Muscle of leg (tissue), 11 donors: ENCODE results near the gene MXD4. TPM values are rescaled to one million over a fixed set of nuclear protein-coding genes. Genes with fewer than 3 reads are reported as not detected.

Source experiments
- DNase-seq: peaks from one replicate; pipeline ENCODE4 v3.0.0; 2013
- H3K27ac ChIP-seq: one replicate; pipeline ENCODE4 v1.5.1; 2013; ENCODE audit warnings: mild to moderate bottlenecking, low read length, control low read depth
- H3K27me3 ChIP-seq: one replicate; pipeline ENCODE4 v1.6.1; 2013; ENCODE audit warnings: low read length; ENCODE audit not compliant: control insufficient read depth, insufficient read depth
- H3K36me3 ChIP-seq: one replicate; pipeline ENCODE4 v1.6.1; 2013; ENCODE audit warnings: low read length; ENCODE audit not compliant: control insufficient read depth, insufficient read depth
- H3K4me1 ChIP-seq: one replicate; pipeline ENCODE4 v1.6.1; 2013; ENCODE audit warnings: low read length; ENCODE audit not compliant: control insufficient read depth, insufficient read depth
- H3K4me3 ChIP-seq: one replicate; pipeline ENCODE4 v1.5.1; 2013; ENCODE audit warnings: low read length, control low read depth
- H3K9me3 ChIP-seq: replicated peaks from 2 replicates; pipeline ENCODE4 v1.6.1; 2013; ENCODE audit warnings: low read depth, low read length; ENCODE audit not compliant: control insufficient read depth
- WGBS: methylation state at CpG from one replicate; pipeline ENCODE4 v1.1.5; 2013; ENCODE audit warnings: missing lambda C conversion rate; ENCODE audit not compliant: insufficient coverage; 5-methylcytosine and 5-hydroxymethylcytosine counted together
- polyA plus RNA-seq, 8 donors: library from polyadenylated mRNA; unstranded; fragments of 120-200 nt; gene quantifications; one replicate each; pipeline versions ENCODE4 v1.2.1 to v1.2.3, GENCODE V29; 2013; ENCODE audit warnings: inconsistent platforms in 1 of 8, low replicate concordance in 1 of 8; ENCODE audit not compliant: insufficient read length in 8 of 8, insufficient read depth in 1 of 8
- total RNA-seq: library from RNA; stranded (reverse); fragments of 120-200 nt; gene quantifications from one replicate; pipeline ENCODE4 v1.2.4, GENCODE V29; 2013

MXD4 gene
- total and polyA plus RNA-seq, 9 donors: 31.5 to 65.7 (median 59.1) TPM

DNA sequence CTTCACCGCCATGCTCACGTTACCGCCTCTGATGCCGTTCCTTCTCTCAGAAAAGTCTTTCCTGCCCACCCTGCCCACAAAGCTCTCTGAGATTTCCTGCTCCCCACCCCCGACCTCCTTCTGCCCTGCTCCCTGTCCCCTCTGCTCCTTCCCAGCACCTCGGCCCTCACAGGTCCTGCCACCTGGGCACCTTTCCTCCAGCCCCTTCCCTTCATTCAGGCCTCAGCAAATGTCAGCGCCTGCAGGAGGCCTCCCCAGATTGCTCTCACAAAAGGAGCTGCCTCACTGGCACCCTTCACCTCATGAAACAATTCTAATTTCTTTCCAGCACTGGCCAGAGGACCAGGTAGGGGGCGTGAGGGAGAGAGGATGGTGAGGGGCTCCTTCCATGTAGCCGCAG, 33.6 kb upstream of the MXD4 start:
- no peaks in the 10 kb centered on the region for H3K9me3 ChIP-seq
- DNase-seq: no peak
- H3K27me3 ChIP-seq: no peaks in the 10 kb centered on the region
- WGBS: 78% methylated on average over 8 of the region's 9 CpGs
- no peaks in the 10 kb centered on the region for H3K36me3 ChIP-seq
- H3K4me3 ChIP-seq: no peak overlapping the region
- peaks cover 31% of the 10 kb centered on the region for H3K4me1 ChIP-seq
- no peak overlapping the region for H3K27ac ChIP-seq

DNA sequence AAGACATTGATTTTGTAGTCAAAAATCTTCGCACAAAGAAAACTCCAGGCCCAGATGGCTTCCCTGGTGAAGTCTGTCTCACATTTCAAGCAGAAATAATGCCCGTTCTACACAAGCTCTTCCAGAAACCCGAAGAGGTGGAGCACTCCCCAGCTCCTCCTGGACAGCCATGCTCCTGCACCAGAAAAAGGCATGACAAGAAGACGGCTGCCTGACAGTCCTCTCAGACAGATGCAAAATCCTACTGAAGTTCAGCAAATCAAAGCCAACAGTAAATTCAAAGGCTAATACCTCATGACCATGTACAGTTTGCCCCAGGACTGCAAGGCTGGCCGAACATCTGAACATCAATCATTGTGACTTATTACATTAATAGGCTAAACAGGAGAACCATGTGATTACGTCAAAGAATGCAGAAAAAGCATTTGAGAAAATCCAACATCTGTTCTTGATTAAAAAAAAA, 30.8 kb upstream of the MXD4 start:
- 36% methylated on average over 3 of the region's 6 CpGs for WGBS
- H3K4me1 ChIP-seq: peaks cover 33% of the 10 kb centered on the region
- no peaks in the 10 kb centered on the region for H3K36me3 ChIP-seq
- no peaks in the 10 kb centered on the region for H3K9me3 ChIP-seq
- H3K27me3 ChIP-seq: no peaks in the 10 kb centered on the region
- peak overlapping the region; percentile 31 for H3K27ac ChIP-seq
- no peak overlapping the region for H3K4me3 ChIP-seq
- peak; percentile 42 for DNase-seq

DNA sequence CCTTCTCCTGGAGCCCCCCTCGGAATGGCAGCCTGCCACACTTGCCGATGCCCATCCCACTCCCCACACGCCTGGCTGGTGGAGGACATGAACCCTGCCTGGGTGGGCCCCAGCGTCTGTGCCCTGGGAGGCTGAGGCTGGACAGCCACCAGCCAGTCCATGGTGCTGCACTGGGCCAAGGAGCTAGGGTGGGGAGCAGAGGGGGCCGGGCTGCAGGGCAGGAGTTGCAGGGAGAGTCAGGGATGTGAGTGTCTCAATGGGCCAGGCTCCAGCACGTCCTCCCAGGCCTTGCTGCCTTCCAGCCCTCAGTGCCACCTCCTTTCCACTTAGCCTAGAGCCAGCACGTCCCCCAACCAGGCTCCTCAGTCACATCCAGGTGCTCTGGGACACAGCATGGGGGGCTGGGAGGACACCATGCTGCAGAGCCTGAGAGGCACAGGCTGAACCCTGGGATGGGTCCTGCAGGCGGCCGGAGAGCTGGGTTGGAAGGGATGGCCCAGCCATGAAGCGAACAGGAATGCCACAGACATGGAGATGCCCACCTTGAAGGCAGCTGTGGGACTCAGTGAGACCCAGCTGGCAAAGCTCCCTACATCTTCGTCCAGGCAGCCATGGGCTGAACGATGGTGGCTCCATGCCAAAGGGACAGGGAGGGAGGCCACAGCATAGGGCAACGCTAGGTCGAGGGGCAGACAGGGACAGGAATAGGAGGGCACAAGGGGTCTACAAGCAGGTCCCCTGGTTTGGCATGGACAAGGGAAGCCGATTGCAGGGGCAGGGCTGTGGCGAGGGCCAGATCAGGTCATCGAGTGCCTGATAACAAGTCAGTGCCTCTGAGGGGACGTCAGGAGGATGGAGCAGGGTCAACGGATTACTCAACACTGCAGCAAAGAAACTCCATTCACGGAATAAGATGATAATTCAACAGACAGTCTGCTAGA, 30.1 kb upstream of the MXD4 start:
- no peak overlapping the region for H3K4me3 ChIP-seq
- peak overlapping the region; percentile 31 for H3K27ac ChIP-seq
- H3K27me3 ChIP-seq: no peaks in the 10 kb centered on the region
- no peaks in the 10 kb centered on the region for H3K9me3 ChIP-seq
- H3K36me3 ChIP-seq: no peaks in the 10 kb centered on the region
- 61% methylated on average over 13 of the region's 20 CpGs for WGBS
- DNase-seq: no peak
- H3K4me1 ChIP-seq: peaks cover 40% of the 10 kb centered on the region

DNA sequence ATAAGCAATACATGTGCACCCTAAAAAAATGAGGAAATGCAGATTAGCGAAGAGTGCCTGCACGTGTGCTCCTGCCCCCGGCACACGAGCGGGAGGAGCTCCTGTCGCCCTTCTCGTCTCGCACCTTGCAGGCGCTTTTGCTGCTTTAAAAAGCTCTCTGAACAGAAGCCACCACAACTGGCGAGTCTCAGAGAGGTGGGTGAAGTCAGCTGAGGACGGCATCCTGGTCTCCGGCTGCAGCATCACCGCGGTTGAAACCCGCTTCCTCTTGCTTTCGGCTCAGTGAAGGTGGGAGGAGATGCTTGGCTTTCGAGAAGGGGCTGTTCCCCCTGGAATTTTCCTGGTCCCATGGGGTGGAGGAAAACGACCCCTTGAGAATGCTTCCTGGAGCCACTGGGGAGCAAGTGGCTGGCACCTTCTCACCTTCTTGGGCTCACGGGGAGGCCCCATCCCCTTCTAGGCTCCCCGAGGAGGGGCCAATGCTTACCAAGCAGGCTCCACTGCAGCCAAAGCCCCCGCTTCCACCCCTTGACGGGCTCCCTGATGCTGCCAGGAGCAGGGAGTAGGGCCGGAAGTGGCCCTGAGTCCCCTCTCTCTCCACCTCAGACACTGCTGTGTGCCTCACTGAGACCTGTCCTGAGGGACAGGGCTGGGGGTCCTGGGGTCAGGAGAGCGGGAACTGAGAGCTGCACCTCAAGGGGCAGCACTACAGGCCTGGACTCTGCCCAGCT, 29.2 kb upstream of the MXD4 start:
- Histone ChIP-seq H3K27me3 (no peaks in the 10 kb centered on the region), H3K4me1 (peaks cover 33% of the 10 kb centered on the region), H3K4me3 (no peak overlapping the region), H3K36me3 (no peaks in the 10 kb centered on the region), H3K27ac (no peak overlapping the region), H3K9me3 (no peaks in the 10 kb centered on the region)
- WGBS: 53% methylated on average over 17 of the region's 24 CpGs
- no peak for DNase-seq

DNA sequence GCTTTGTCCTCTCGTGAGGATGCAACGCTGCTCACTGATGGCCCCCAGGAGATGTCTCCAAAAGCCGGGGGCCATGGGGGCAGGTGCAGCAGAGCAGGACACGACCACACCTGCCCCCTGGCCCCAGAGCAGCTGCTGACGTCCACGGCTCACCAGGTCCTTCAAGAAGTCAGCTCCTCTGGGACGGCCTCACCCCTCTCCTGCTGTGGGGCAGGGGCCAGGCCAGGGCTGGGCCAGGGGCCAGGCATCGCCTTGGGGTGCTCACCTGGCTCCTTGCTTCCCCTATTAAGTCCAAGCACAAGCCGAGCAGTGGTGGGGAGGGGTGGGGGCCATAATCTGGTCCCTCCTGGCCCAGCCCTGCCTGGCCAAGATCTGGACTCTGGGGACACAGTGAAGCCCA, 28.6 kb upstream of the MXD4 start:
- Histone ChIP-seq H3K36me3 (no peaks in the 10 kb centered on the region), H3K27ac (no peak overlapping the region), H3K27me3 (no peaks in the 10 kb centered on the region), H3K4me3 (no peak overlapping the region), H3K9me3 (no peaks in the 10 kb centered on the region), H3K4me1 (peaks cover 33% of the 10 kb centered on the region)
- WGBS: 60% methylated on average over 7 of the region's 9 CpGs
- no peak for DNase-seq

DNA sequence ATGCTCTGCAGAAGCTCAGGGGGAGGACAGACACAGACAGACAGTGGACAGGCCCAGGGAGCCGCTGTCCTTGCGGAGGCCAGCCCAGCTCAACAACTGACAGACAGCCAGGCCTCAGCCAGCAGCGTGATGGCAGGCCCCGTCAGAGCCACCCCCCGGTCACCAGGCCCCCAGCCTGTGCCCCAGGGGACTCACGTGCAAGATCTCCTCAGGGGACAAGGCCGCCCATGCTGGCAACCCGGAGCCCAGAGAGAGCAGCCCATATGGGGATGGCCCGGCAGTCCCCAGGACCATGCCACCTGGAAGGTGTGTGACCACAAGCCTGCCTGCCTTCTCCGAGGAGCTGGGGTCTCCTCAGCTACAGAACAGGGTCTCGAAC, 28.0 kb upstream of the MXD4 start:
- Histone ChIP-seq H3K36me3 (no peaks in the 10 kb centered on the region), H3K27me3 (no peaks in the 10 kb centered on the region), H3K9me3 (no peaks in the 10 kb centered on the region), H3K27ac (no peak overlapping the region), H3K4me1 (peaks cover 33% of the 10 kb centered on the region), H3K4me3 (no peak overlapping the region)
- 76% methylated on average over 10 of the region's 11 CpGs for WGBS
- no peak for DNase-seq

DNA sequence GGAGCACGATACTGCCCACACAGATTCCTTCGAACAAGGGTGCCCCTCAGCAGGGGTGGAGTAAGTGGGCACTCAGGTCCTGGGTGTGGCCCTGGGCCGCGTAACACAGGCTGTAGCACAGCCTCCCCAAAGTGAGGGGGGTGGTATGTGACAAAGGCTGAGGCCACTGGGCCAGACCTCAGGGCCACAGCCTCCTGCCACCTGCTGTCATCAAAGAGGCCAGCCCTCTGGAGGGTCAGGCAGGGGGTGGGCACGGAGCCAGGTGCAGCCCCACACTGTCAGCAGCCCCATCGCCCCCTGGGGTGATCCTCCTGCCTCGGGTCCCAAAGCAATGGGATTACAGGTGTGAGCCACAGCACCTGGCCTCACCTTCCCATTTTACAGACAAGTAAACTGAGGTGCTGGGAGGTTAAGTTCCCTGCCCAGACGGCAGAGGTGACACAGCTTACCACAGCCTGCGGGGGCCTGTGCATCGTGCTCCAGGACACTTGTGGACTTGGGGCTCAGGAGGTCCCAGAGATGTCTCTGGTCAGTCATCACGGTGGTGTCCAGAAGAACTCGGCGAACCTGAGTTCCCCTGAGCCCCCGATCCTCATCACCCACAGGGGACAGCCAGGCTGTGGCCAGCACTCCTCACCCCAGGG, 27.5 kb upstream of the MXD4 start:
- Histone ChIP-seq H3K4me1 (peaks cover 33% of the 10 kb centered on the region), H3K36me3 (no peaks in the 10 kb centered on the region), H3K4me3 (no peak overlapping the region), H3K27ac (no peak overlapping the region), H3K27me3 (no peaks in the 10 kb centered on the region), H3K9me3 (no peaks in the 10 kb centered on the region)
- no peak for DNase-seq
- WGBS: 84% methylated on average over 11 of the region's 14 CpGs

DNA sequence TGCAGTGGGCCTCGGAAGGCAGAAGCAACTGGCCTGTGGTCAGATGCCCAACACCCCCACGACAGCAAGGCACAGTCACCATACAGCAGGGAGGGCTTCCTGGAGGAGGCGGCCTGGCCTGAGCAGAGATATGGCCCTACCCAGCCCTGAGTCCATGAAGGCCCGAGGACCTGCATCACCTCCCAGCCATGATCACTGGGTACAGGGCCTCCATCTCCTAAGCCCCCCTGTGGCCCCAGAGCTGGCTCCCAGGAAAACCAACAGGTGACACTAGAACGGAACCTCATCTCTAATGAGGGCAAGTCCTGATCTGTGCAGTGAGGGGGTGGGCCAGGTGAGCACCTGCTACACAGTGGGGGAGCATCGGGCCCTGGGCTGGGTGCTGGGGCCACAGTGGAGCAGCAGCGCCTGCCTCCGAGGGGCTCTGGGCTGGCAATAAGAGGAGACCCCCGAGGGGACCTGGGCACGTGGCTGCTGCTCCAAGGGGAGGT, 26.2 kb upstream of the MXD4 start:
- Histone ChIP-seq H3K9me3 (no peaks in the 10 kb centered on the region), H3K4me3 (no peak overlapping the region), H3K36me3 (no peaks in the 10 kb centered on the region), H3K27ac (no peak overlapping the region), H3K27me3 (no peaks in the 10 kb centered on the region), H3K4me1 (peaks cover 33% of the 10 kb centered on the region)
- 90% methylated on average over 8 of the region's 10 CpGs for WGBS
- DNase-seq: no peak

DNA sequence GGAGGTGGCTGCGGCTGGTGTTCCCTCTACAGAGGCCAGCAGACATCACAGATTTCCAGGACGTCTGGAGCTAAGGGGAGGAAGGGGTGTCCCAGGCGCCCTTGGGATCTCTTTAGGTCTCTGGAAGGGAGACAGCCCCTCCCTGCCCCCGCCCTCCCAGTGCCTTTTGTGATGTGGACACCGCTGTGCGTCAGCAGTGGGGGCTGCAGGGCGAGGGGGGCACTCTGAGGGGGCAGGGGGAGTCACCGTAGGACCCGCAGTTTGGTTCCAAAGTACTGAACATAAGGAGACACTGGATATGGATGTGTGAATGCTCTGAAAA, 25.6 kb upstream of the MXD4 start:
- H3K36me3 ChIP-seq: no peaks in the 10 kb centered on the region
- no CpG with 5 or more reads among the region's 9 CpGs for WGBS
- no peak overlapping the region for H3K4me3 ChIP-seq
- no peaks in the 10 kb centered on the region for H3K9me3 ChIP-seq
- no peak for DNase-seq
- no peaks in the 10 kb centered on the region for H3K27me3 ChIP-seq
- peaks cover 32% of the 10 kb centered on the region for H3K4me1 ChIP-seq
- no peak overlapping the region for H3K27ac ChIP-seq
